Measurements from ENCODE around the gene GSE1. TPM values are rescaled to one million over a fixed set of nuclear protein-coding genes. Genes with fewer than 3 reads are reported as not detected.

Gene GSE1
- total RNA-seq, 1 donor from 2014 or later, result 49.8 TPM

GRCh38 chr16:85719605-85720301 is 106.6 kb downstream of the GSE1 start:
- DNase-seq (ENCODE audit: low spot score), result no peak

DNA sequence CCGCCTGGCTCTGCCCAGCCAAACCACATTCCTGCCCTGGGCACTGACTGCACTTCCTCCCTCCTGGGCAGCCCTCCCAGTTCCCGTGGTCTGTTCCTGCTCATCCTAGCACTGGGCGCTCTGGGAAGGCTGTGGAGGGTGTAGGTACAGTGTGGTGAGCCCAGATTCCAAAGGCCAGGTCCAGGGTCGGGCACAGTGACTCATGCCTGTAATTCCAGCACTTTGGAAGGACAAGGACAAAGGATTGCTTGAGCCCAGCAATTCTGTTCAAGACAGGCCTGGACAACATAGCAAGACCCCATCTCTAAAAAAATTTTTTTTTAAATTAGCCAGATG is 107.1 kb downstream of the GSE1 start:
- peak; percentile 71 for DNase-seq (ENCODE audit: low spot score)

GRCh38 chr16:85722128-85722893 is 109.2 kb downstream of the GSE1 start:
- no peak for DNase-seq (ENCODE audit: low spot score)

GRCh38 chr16:85724126-85724879 is 111.2 kb downstream of the GSE1 start:
- no peak for DNase-seq (ENCODE audit: low spot score)

GRCh38 chr16:85724936-85725335 is 111.8 kb downstream of the GSE1 start:
- DNase-seq (ENCODE audit: low spot score), result no peak

Other genes starting within 250 kb of the GSE1 start
- 2.6 TPM for gene GINS2, start 75.6 kb downstream of the GSE1 start, total RNA-seq
- 33.6 TPM for gene C16orf74, start 137.8 kb downstream of the GSE1 start, total RNA-seq
- 34.3 TPM for gene EMC8, start 186.2 kb downstream of the GSE1 start, total RNA-seq
- gene COX4I1, start 186.4 kb downstream of the GSE1 start, total RNA-seq, result 485 TPM

Measured in ureter (tissue), 1 donor.